ENCODE results near the gene MFNG.

The MFNG gene

GRCh38 chr22:37500745-37501609 lies 14.8 kb upstream of the MFNG start:
- no peak overlapping the region for H3K4me3 ChIP-seq (ENCODE audit: low read depth, low read length)
- in situ Hi-C loops (cut with HindIII; ENCODE audit: low sequenced_read_pairs): no loop called here
- TF ChIP-seq CTCF (IDR thresholded peaks at IDR 0.05; ENCODE audit: low read depth, low read length): no peak
- DNase-seq (ENCODE audit: low read depth, low spot score): peak; percentile 48

GRCh38 chr22:37499789-37500540 lies 13.8 kb upstream of the MFNG start:
- TF ChIP-seq CTCF (IDR thresholded peaks at IDR 0.05; ENCODE audit: low read depth, low read length): no peak
- no peak overlapping the region for H3K4me3 ChIP-seq (ENCODE audit: low read depth, low read length)
- no peak for DNase-seq (ENCODE audit: low read depth, low spot score)
- in situ Hi-C loops (cut with HindIII; ENCODE audit: low sequenced_read_pairs): no loop called here

GRCh38 chr22:37499027-37499707 lies 13.0 kb upstream of the MFNG start:
- in situ Hi-C loops (cut with HindIII; ENCODE audit: low sequenced_read_pairs): no loop called here
- no peak for TF ChIP-seq CTCF (IDR thresholded peaks at IDR 0.05; ENCODE audit: low read depth, low read length)
- no peak overlapping the region for H3K4me3 ChIP-seq (ENCODE audit: low read depth, low read length)
- DNase-seq (ENCODE audit: low read depth, low spot score): peak; percentile 49

- no peak overlapping the region for H3K4me3 ChIP-seq (ENCODE audit: low read depth, low read length)
- TF ChIP-seq CTCF (IDR thresholded peaks at IDR 0.05; ENCODE audit: low read depth, low read length): peak; percentile 41
- no peak for DNase-seq (ENCODE audit: low read depth, low spot score)
- in situ Hi-C loops (cut with HindIII; ENCODE audit: low sequenced_read_pairs): no loop called here
Measured at GRCh38 chr22:37498289-37498909, 12.2 kb upstream of the MFNG start.

- no peak for TF ChIP-seq CTCF (IDR thresholded peaks at IDR 0.05; ENCODE audit: low read depth, low read length)
- DNase-seq (ENCODE audit: low read depth, low spot score): peak; percentile 93
- no peak overlapping the region for H3K4me3 ChIP-seq (ENCODE audit: low read depth, low read length)
- in situ Hi-C loops (cut with HindIII; ENCODE audit: low sequenced_read_pairs): no loop called here
Measured at GRCh38 chr22:37497062-37497599, 10.9 kb upstream of the MFNG start.

- H3K4me3 ChIP-seq (ENCODE audit: low read depth, low read length): no peak overlapping the region
- in situ Hi-C loops (cut with HindIII; ENCODE audit: low sequenced_read_pairs): no loop called here
- DNase-seq (ENCODE audit: low read depth, low spot score): peak; percentile 78
- TF ChIP-seq CTCF (IDR thresholded peaks at IDR 0.05; ENCODE audit: low read depth, low read length): no peak
Measured at GRCh38 chr22:37496651-37497050, 10.5 kb upstream of the MFNG start.

Data from astrocyte of the spinal cord (primary cell).